SK-N-SH (cell line): ENCODE data around the gene FSIP1. TPM values are rescaled to one million over a fixed set of nuclear protein-coding genes. Genes with fewer than 3 reads are reported as not detected.

Experiments used
- CTCF ChIA-PET: fragments of 300-600, 350-600 bp; formaldehyde crosslinking; extraction: SDS; loops from one replicate; lab custom pipeline; 2021; lab: Yijun Ruan, JAX
- POLR2A ChIA-PET: fragments of 350-600 bp; sonication (Branson Sonifier 250); formaldehyde crosslinking; extraction: SDS; loops from one replicate; lab custom pipeline; 2020; ENCODE audit warnings: antibody characterized with exemption, inconsistent platforms; lab: Yijun Ruan, JAX
- DNase-seq: peaks from one replicate; pipeline ENCODE4 v3.0.0; 2012
- H2AFZ ChIP-seq: fragments of 200-600 bp; sonication (generic); 2 replicates; pipeline ENCODE4 v1.8.1; 2016; ENCODE audit warnings: antibody characterized with exemption, mild to moderate bottlenecking, low read depth
- H3F3A ChIP-seq: fragments of 200-600 bp; sonication (generic); replicated peaks from 2 replicates; pipeline ENCODE3; 2016; ENCODE audit warnings: antibody characterized with exemption, mild to moderate bottlenecking; ENCODE audit not compliant: insufficient read depth
- H3K27ac ChIP-seq, 2 experiments: fragments of 200-500 bp in 1 of 2; fragments of 200-600 bp in 1 of 2; sonication (Bioruptor generic) in 1 of 2; sonication (generic), shearing (Covaris generic) in 1 of 2; 2 replicates each; pipeline versions ENCODE4 v1.5.1 to v1.6.1; 2014 to 2016; ENCODE audit warnings: low read depth in 2 of 2, inconsistent platforms in 1 of 2, low read length in 1 of 2, mild to moderate bottlenecking in 1 of 2, mixed read lengths in 1 of 2
- H3K27me3 ChIP-seq: fragments of 200-600 bp; sonication (generic), shearing (Covaris generic); 2 replicates; pipeline ENCODE4 v1.6.1; 2016; ENCODE audit warnings: mixed run types; ENCODE audit not compliant: insufficient read depth
- H3K36me3 ChIP-seq, 2 experiments: fragments of 200-500 bp in 1 of 2; fragments of 200-600 bp in 1 of 2; sonication (Bioruptor generic) in 1 of 2; sonication (generic) in 1 of 2; replicated peaks in 1 of 2; 2 replicates each; pipeline versions ENCODE3 to v1.5.1; 2014 to 2016; ENCODE audit warnings: low read length in 1 of 2, mild to moderate bottlenecking in 1 of 2; ENCODE audit not compliant: insufficient read depth in 2 of 2, control insufficient read depth in 1 of 2
- H3K4me1 ChIP-seq, 2 experiments: fragments of 200-500 bp in 1 of 2; fragments of 200-600 bp in 1 of 2; sonication (Bioruptor generic) in 1 of 2; sonication (generic), shearing (Covaris generic) in 1 of 2; 2 replicates each; pipeline versions ENCODE4 v1.5.1 to v1.6.1; 2014 to 2016; ENCODE audit warnings: low read depth in 1 of 2, low read length in 1 of 2, mixed run types in 1 of 2; ENCODE audit not compliant: insufficient read depth in 2 of 2, control insufficient read depth in 1 of 2
- H3K4me2 ChIP-seq: fragments of 200-600 bp; sonication (generic), shearing (Covaris generic); 2 replicates; pipeline ENCODE4 v1.6.1; 2017; ENCODE audit warnings: mixed run types
- H3K4me3 ChIP-seq, 2 experiments: fragments of 200-500 bp in 1 of 2; fragments of 200-600 bp in 1 of 2; sonication (Bioruptor generic) in 1 of 2; sonication (generic), shearing (Covaris generic) in 1 of 2; 2 replicates each; pipeline versions ENCODE4 v1.5.1 to v1.8.1; 2014 to 2016; ENCODE audit warnings: low read depth in 2 of 2, inconsistent platforms in 1 of 2, low read length in 1 of 2, mild to moderate bottlenecking in 1 of 2, mixed read lengths in 1 of 2, moderate library complexity in 1 of 2
- H3K79me2 ChIP-seq: fragments of 200-600 bp; sonication (generic); 2 replicates; pipeline ENCODE4 v1.8.1; 2017; ENCODE audit warnings: mild to moderate bottlenecking; ENCODE audit not compliant: insufficient read depth
- H3K9ac ChIP-seq: fragments of 200-600 bp; sonication (generic); 2 replicates; pipeline ENCODE4 v1.6.1; 2017; ENCODE audit warnings: mixed run types
- H3K9me2 ChIP-seq: fragments of 200-600 bp; sonication (generic); 2 replicates; pipeline ENCODE4 v1.6.1; 2017; ENCODE audit warnings: mixed run types
- H3K9me3 ChIP-seq: fragments of 200-600 bp; sonication (generic); 2 replicates; pipeline ENCODE4 v1.6.1; 2017; ENCODE audit warnings: mixed run types, mild to moderate bottlenecking, moderate library complexity
- H4K20me1 ChIP-seq: fragments of 200-600 bp; sonication (generic); 2 replicates; pipeline ENCODE4 v1.6.1; 2017; ENCODE audit warnings: mild to moderate bottlenecking, mixed run types; ENCODE audit not compliant: insufficient read depth
- CHD2 ChIP-seq: fragments of 150-350 bp; IDR thresholded peaks from 2 replicates; pipeline ENCODE4 v1.6.1; 2018; ENCODE audit warnings: low read length; ENCODE audit not compliant: partially characterized antibody
- EP300 ChIP-seq, 2 experiments: IDR thresholded peaks; 2 replicates each; pipeline versions ENCODE4 v1.4.0 to v1.6.1; 2012; ENCODE audit warnings: borderline replicate concordance in 1 of 2, low read depth in 1 of 2, low read length in 1 of 2
- EZH2phosphoT487 ChIP-seq: fragments of 200-600 bp; sonication (generic); IDR thresholded peaks from 2 replicates; pipeline ENCODE4 v1.6.1; 2017; ENCODE audit warnings: low read depth, mixed run types, mild to moderate bottlenecking, antibody characterized with exemption, moderate library complexity, borderline replicate concordance
- FOSL2 ChIP-seq: IDR thresholded peaks from 2 replicates; pipeline ENCODE4 v1.4.0; 2012; ENCODE audit warnings: low read depth, mild to moderate bottlenecking, moderate library complexity, borderline replicate concordance
- FOXM1 ChIP-seq: IDR thresholded peaks from 2 replicates; pipeline ENCODE4 v1.4.0; 2012; ENCODE audit warnings: low read depth, mild to moderate bottlenecking
- GABPA ChIP-seq: IDR thresholded peaks from 2 replicates; pipeline ENCODE4 v1.4.0; 2012; ENCODE audit warnings: low read depth, mild to moderate bottlenecking
- MXI1 ChIP-seq: IDR thresholded peaks from 2 replicates; pipeline ENCODE4 v1.6.1; 2012; ENCODE audit warnings: mild to moderate bottlenecking, low read depth, low read length, improper control_type of control experiment
- NRF1 ChIP-seq: IDR thresholded peaks from 2 replicates; pipeline ENCODE4 v1.6.1; 2012; ENCODE audit warnings: low read depth, mild to moderate bottlenecking, low read length
- PBX3 ChIP-seq: IDR thresholded peaks from 2 replicates; pipeline ENCODE4; 2012
- POLR2AphosphoS5 ChIP-seq: IDR thresholded peaks from 2 replicates; pipeline ENCODE4 v1.6.1; 2012; ENCODE audit warnings: low read depth, low read length
- RAD21 ChIP-seq: IDR thresholded peaks from 2 replicates; pipeline ENCODE4 v1.6.1; 2012; ENCODE audit warnings: mild to moderate bottlenecking, low read length
- RCOR1 ChIP-seq: fragments of 150-350 bp; IDR thresholded peaks from 2 replicates; pipeline ENCODE4 v1.6.1; 2017; ENCODE audit warnings: antibody characterized with exemption, low read length
- RXRA ChIP-seq: IDR thresholded peaks from 2 replicates; pipeline ENCODE4 v1.4.0; 2012; ENCODE audit warnings: low read depth, mild to moderate bottlenecking, borderline replicate concordance
- TCF12 ChIP-seq: IDR thresholded peaks from 2 replicates; pipeline ENCODE4 v1.4.0; 2012
- TEAD4 ChIP-seq: IDR thresholded peaks from 2 replicates; pipeline ENCODE4 v1.4.0; 2012; ENCODE audit warnings: mild to moderate bottlenecking, borderline replicate concordance; ENCODE audit not compliant: insufficient read depth
- YY1 ChIP-seq: IDR thresholded peaks from 2 replicates; pipeline ENCODE4 v1.4.0; 2012; ENCODE audit warnings: low read depth, mild to moderate bottlenecking
- WGBS: methylation state at CpG from one replicate; pipeline ENCODE4 v1.1.6; 2017; ENCODE audit warnings: low lambda C conversion rate; 5-methylcytosine and 5-hydroxymethylcytosine counted together
- polyA plus RNA-seq, 3 experiments: library from polyadenylated mRNA; depleted of rRNA; stranded (reverse); fragments of >200 nt; gene quantifications; 2 replicates each; pipeline ENCODE4 v1.2.3, GENCODE V29; 2012
- TF ChIP-seq, protein P1 (sequence below): fragments of 150-350 bp; IDR thresholded peaks from 2 replicates; pipeline ENCODE4 v1.6.1; 2017; ENCODE audit warnings: antibody characterized with exemption, low read length, low read depth, borderline replicate concordance
- TF ChIP-seq, protein P2 (sequence below): IDR thresholded peaks from 2 replicates; pipeline ENCODE4 v1.6.1; 2012; ENCODE audit warnings: mild to moderate bottlenecking, low read depth, low read length, moderate library complexity

FSIP1 gene
- polyA plus RNA-seq, 1 of the 3 experiments (the other 2 are of a cell fraction): 0.43 TPM

DNA sequence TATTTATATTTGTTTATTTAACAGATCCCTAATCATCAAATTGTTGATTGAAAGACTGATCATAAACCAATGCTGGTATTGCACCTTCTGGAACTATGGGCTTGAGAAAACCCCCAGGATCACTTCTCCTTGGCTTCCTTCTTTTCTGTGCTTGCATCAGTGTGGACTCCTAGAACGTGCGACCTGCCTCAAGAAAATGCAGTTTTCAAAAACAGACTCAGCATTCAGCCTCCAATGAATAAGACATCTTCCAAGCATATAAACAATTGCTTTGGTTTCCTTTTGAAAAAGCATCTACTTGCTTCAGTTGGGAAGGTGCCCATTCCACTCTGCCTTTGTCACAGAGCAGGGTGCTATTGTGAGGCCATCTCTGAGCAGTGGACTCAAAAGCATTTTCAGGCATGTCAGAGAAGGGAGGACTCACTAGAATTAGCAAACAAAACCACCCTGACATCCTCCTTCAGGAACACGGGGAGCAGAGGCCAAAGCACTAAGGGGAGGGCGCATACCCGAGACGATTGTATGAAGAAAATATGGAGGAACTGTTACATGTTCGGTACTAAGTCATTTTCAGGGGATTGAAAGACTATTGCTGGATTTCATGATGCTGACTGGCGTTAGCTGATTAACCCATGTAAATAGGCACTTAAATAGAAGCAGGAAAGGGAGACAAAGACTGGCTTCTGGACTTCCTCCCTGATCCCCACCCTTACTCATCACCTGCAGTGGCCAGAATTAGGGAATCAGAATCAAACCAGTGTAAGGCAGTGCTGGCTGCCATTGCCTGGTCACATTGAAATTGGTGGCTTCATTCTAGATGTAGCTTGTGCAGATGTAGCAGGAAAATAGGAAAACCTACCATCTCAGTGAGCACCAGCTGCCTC, 187.1 kb downstream of the FSIP1 start:
- H3K9ac ChIP-seq: peak overlapping the region; percentile 4; the same call in 1 of the 2 replicates
- peaks cover 0 to 7% of the 10 kb centered on the region in 2 experiments; a peak in 1 of 4 replicates for H3K4me1 ChIP-seq
- no peak for DNase-seq
- no peaks in the 10 kb centered on the region for H3K27me3 ChIP-seq
- ChIA-PET POLR2A (no interaction called here), CTCF (no interaction called here)
- H4K20me1 ChIP-seq: peaks cover 66% of the 10 kb centered on the region
- TF ChIP-seq RXRA (no peak), RAD21 (no peak), EP300 (IDR thresholded peaks at IDR 0.05; ENCODE audit: borderline replicate concordance in 1 of 2, low read depth in 1 of 2, low read length in 1 of 2) (no peak), POLR2AphosphoS5 (peak; percentile 57), NRF1 (no peak), FOXM1 (no peak)
- 0 out of 2 replicates have a peak overlapping the region, but pooled peaks have one; percentile 9 for H3K4me2 ChIP-seq
- no peaks in the 10 kb centered on the region for H3K9me3 ChIP-seq
- H3K27ac ChIP-seq: peak overlapping the region in 1 of 2 experiments; percentile 60; a peak in 2 of 4 replicates
- no peaks in the 10 kb centered on the region for H3K9me2 ChIP-seq
- H2AFZ ChIP-seq: no peak overlapping the region
- no peak overlapping the region for H3K4me3 ChIP-seq
- H3K79me2 ChIP-seq: no peaks in the 10 kb centered on the region
- 92% methylated on average over 8 of the region's 8 CpGs for WGBS
- H3K36me3 ChIP-seq: peaks cover 68 to 70% of the 10 kb centered on the region in 2 experiments
- H3F3A ChIP-seq: peaks cover 99% of the 10 kb centered on the region

- DNase-seq: no peak
- no peak overlapping the region for H3K4me3 ChIP-seq
- H3K79me2 ChIP-seq: no peaks in the 10 kb centered on the region
- peak overlapping the region; percentile 33; the same call in 1 of the 2 replicates for H3K4me2 ChIP-seq
- POLR2A ChIA-PET: no interaction called here
- peak overlapping the region in 1 of 2 experiments; percentile 60; a peak in 2 of 4 replicates for H3K27ac ChIP-seq
- no peaks in the 10 kb centered on the region for H3K27me3 ChIP-seq
- H3K9me3 ChIP-seq: no peaks in the 10 kb centered on the region
- WGBS: 66% methylated on average over 5 of the region's 5 CpGs
- CTCF ChIA-PET: interaction anchor here (0.8 to 1.5 kb wide), 2 partner anchors 14 to 125 kb away, joined by 3 to 8 read pairs; no protein-coding TSS in a partner anchor
- H3K4me1 ChIP-seq: peaks cover 0 to 7% of the 10 kb centered on the region in 2 experiments; a peak in 2 of 4 replicates
- H2AFZ ChIP-seq: no peak overlapping the region
- no peaks in the 10 kb centered on the region for H3K9me2 ChIP-seq
- peaks cover 75% of the 10 kb centered on the region for H4K20me1 ChIP-seq
- peaks cover 76 to 78% of the 10 kb centered on the region in 2 experiments for H3K36me3 ChIP-seq
- peaks cover 100% of the 10 kb centered on the region for H3F3A ChIP-seq
- peak overlapping the region; percentile 27; the same call in 1 of the 2 replicates for H3K9ac ChIP-seq
- peak; percentile 37; the same call in 1 of the 2 replicates for TF ChIP-seq FOSL2
- TF ChIP-seq MXI1: no peak
- TF ChIP-seq, protein P1, sequence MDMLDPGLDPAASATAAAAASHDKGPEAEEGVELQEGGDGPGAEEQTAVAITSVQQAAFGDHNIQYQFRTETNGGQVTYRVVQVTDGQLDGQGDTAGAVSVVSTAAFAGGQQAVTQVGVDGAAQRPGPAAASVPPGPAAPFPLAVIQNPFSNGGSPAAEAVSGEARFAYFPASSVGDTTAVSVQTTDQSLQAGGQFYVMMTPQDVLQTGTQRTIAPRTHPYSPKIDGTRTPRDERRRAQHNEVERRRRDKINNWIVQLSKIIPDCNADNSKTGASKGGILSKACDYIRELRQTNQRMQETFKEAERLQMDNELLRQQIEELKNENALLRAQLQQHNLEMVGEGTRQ: no peak
- no peak for TF ChIP-seq YY1
- TF ChIP-seq, protein P2, sequence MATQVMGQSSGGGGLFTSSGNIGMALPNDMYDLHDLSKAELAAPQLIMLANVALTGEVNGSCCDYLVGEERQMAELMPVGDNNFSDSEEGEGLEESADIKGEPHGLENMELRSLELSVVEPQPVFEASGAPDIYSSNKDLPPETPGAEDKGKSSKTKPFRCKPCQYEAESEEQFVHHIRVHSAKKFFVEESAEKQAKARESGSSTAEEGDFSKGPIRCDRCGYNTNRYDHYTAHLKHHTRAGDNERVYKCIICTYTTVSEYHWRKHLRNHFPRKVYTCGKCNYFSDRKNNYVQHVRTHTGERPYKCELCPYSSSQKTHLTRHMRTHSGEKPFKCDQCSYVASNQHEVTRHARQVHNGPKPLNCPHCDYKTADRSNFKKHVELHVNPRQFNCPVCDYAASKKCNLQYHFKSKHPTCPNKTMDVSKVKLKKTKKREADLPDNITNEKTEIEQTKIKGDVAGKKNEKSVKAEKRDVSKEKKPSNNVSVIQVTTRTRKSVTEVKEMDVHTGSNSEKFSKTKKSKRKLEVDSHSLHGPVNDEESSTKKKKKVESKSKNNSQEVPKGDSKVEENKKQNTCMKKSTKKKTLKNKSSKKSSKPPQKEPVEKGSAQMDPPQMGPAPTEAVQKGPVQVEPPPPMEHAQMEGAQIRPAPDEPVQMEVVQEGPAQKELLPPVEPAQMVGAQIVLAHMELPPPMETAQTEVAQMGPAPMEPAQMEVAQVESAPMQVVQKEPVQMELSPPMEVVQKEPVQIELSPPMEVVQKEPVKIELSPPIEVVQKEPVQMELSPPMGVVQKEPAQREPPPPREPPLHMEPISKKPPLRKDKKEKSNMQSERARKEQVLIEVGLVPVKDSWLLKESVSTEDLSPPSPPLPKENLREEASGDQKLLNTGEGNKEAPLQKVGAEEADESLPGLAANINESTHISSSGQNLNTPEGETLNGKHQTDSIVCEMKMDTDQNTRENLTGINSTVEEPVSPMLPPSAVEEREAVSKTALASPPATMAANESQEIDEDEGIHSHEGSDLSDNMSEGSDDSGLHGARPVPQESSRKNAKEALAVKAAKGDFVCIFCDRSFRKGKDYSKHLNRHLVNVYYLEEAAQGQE: no peak
- no peak for TF ChIP-seq TEAD4
- TF ChIP-seq TCF12: peak; percentile 37; the same call in 1 of the 2 replicates
- TF ChIP-seq RCOR1: no peak
- TF ChIP-seq GABPA: no peak
- no peak for TF ChIP-seq EZH2phosphoT487
- peak; percentile 19; the same call in 1 of the 2 replicates for TF ChIP-seq PBX3
- no peak for TF ChIP-seq RAD21
- TF ChIP-seq CHD2: no peak
- no peak for TF ChIP-seq FOXM1
These were observed 187.9 kb downstream of the FSIP1 start for GRCh38 chr15:39594446-39595337.
